Pons (tissue), 1 donor: ENCODE measurements around the gene CDH11.

Experiments
- DNase-seq: peaks from one replicate; pipeline ENCODE4 v3.0.0-alpha.2; 2016; ENCODE audit warnings: low spot score

Gene CDH11

GRCh38 chr16:64981568-64982281 is 140.1 kb downstream of the CDH11 start:
- no peak for DNase-seq

GRCh38 chr16:64977206-64977920 is 144.5 kb downstream of the CDH11 start:
- DNase-seq: no peak

- DNase-seq: no peak
These were observed 146.0 kb downstream of the CDH11 start for GRCh38 chr16:64975821-64976220.

GRCh38 chr16:64974381-64974780 is 147.5 kb downstream of the CDH11 start:
- DNase-seq: no peak

GRCh38 chr16:64973171-64973570 is 148.7 kb downstream of the CDH11 start:
- DNase-seq: no peak

GRCh38 chr16:64971171-64971570 is 150.7 kb downstream of the CDH11 start:
- DNase-seq: no peak

GRCh38 chr16:64969221-64969620 is 152.6 kb downstream of the CDH11 start:
- DNase-seq: peak; percentile 25

GRCh38 chr16:64968539-64968938 is 153.3 kb downstream of the CDH11 start:
- DNase-seq: peak; percentile 37

- DNase-seq: no peak
These were observed 157.7 kb downstream of the CDH11 start for GRCh38 chr16:64964126-64964540.

- DNase-seq: no peak
These were observed 159.1 kb downstream of the CDH11 start for GRCh38 chr16:64962786-64963185.

GRCh38 chr16:64957246-64957645 is 164.6 kb downstream of the CDH11 start:
- DNase-seq: no peak

GRCh38 chr16:64952177-64952576 is 169.7 kb downstream of the CDH11 start:
- no peak for DNase-seq

GRCh38 chr16:64951193-64951592 is 170.7 kb downstream of the CDH11 start:
- DNase-seq: no peak

GRCh38 chr16:64950731-64951130 is 171.1 kb downstream of the CDH11 start:
- DNase-seq: no peak

GRCh38 chr16:64950262-64950661 is 171.6 kb downstream of the CDH11 start:
- DNase-seq: no peak

GRCh38 chr16:64948056-64948455 is 173.8 kb downstream of the CDH11 start:
- DNase-seq: no peak

GRCh38 chr16:64947651-64948050 is 174.2 kb downstream of the CDH11 start:
- no peak for DNase-seq

GRCh38 chr16:64933885-64934284 is 188.0 kb downstream of the CDH11 start:
- DNase-seq: peak; percentile 90

GRCh38 chr16:64926476-64926875 is 195.4 kb downstream of the CDH11 start:
- no peak for DNase-seq

- DNase-seq: no peak
These were observed 196.7 kb downstream of the CDH11 start for GRCh38 chr16:64925166-64925565.

- no peak for DNase-seq
These were observed 197.8 kb downstream of the CDH11 start for GRCh38 chr16:64924086-64924485.

GRCh38 chr16:64919929-64920607 is 201.8 kb downstream of the CDH11 start:
- DNase-seq: no peak

GRCh38 chr16:64919141-64919540 is 202.7 kb downstream of the CDH11 start:
- DNase-seq: no peak
